Keratinocyte (primary cell): ENCODE data around the gene KCNT2. TPM values are rescaled to one million over a fixed set of nuclear protein-coding genes. Genes with fewer than 3 reads are reported as not detected.

Experiments
- DNase-seq: peaks from one replicate; pipeline ENCODE4 v3.0.0-alpha.2; 2011; ENCODE audit warnings: low read depth, missing footprints, low spot score
- FAIRE-seq: peaks from 2 replicates; lab custom pipeline; 2011; peaks lifted over from hg19 to GRCh38; lab: Jason Lieb, UNC
- H2AFZ ChIP-seq: 2 replicates; pipeline ENCODE4 v1.6.0; 2012; ENCODE audit warnings: low read length, control low read depth, inconsistent platforms; ENCODE audit not compliant: control insufficient read depth
- H3K27ac ChIP-seq: 2 replicates; pipeline ENCODE4 v1.5.1; 2011; ENCODE audit warnings: low read length; ENCODE audit not compliant: control insufficient read depth, insufficient read depth
- H3K27me3 ChIP-seq: 3 replicates; pipeline ENCODE4 v1.6.0; 2011; ENCODE audit warnings: low read length; ENCODE audit not compliant: control insufficient read depth, insufficient read depth; ENCODE audit errors: extremely low read depth
- H3K36me3 ChIP-seq, 2 experiments: 2 replicates in 1 of 2; 3 replicates in 1 of 2; pipeline ENCODE4 v1.5.1; 2011; ENCODE audit warnings: low read length in 2 of 2, mild to moderate bottlenecking in 1 of 2; ENCODE audit not compliant: control insufficient read depth in 2 of 2, insufficient read depth in 2 of 2; ENCODE audit errors: extremely low read depth in 1 of 2
- H3K4me1 ChIP-seq: 3 replicates; pipeline ENCODE4 v1.5.1; 2011; ENCODE audit warnings: low read length; ENCODE audit not compliant: control insufficient read depth, insufficient read depth; ENCODE audit errors: extremely low read depth
- H3K4me2 ChIP-seq: 3 replicates; pipeline ENCODE4 v1.6.0; 2011; ENCODE audit warnings: low read depth, low read length; ENCODE audit not compliant: control insufficient read depth, insufficient read depth; ENCODE audit errors: extremely low read depth
- H3K4me3 ChIP-seq, 3 experiments: fragments of 200-600 bp in 1 of 3; sonication (generic) in 1 of 3; 2 replicates in 2 of 3; 3 replicates in 1 of 3; pipeline ENCODE4 v1.5.1; 2011 to 2016; ENCODE audit warnings: low read length in 3 of 3, mild to moderate bottlenecking in 3 of 3, control low read depth in 2 of 3, inconsistent platforms in 1 of 3, low read depth in 1 of 3, mixed read lengths in 1 of 3, mixed run types in 1 of 3, moderate library complexity in 1 of 3; ENCODE audit not compliant: control insufficient read depth in 2 of 3, insufficient read depth in 2 of 3; ENCODE audit errors: extremely low read depth in 1 of 3
- H3K79me2 ChIP-seq: 2 replicates; pipeline ENCODE4 v1.6.0; 2012; ENCODE audit warnings: low read length; ENCODE audit not compliant: control insufficient read depth, insufficient read depth
- H3K9ac ChIP-seq: 3 replicates; pipeline ENCODE4 v1.6.0; 2011; ENCODE audit warnings: low read length; ENCODE audit not compliant: control insufficient read depth, insufficient read depth; ENCODE audit errors: extremely low read depth
- H3K9me1 ChIP-seq: 3 replicates; pipeline ENCODE4 v1.6.0; 2011; ENCODE audit warnings: low read length; ENCODE audit not compliant: control insufficient read depth, insufficient read depth; ENCODE audit errors: extremely low read depth
- H3K9me3 ChIP-seq: 2 replicates; pipeline ENCODE4 v1.5.1; 2012; ENCODE audit warnings: low read depth, low read length; ENCODE audit not compliant: control insufficient read depth
- H4K20me1 ChIP-seq: 3 replicates; pipeline ENCODE4 v1.6.0; 2011; ENCODE audit warnings: low read length; ENCODE audit not compliant: control insufficient read depth, insufficient read depth; ENCODE audit errors: extremely low read depth
- CTCF ChIP-seq, 3 experiments: IDR thresholded peaks in 1 of 3; conservative IDR thresholded peaks in 1 of 3; optimal IDR thresholded peaks in 1 of 3; 2 replicates in 2 of 3; 3 replicates in 1 of 3; pipeline versions ENCODE3 to v1.5.1; 2011; ENCODE audit warnings: low read length in 3 of 3, mild to moderate bottlenecking in 3 of 3, moderate library complexity in 2 of 3, control low read depth in 1 of 3, inconsistent platforms in 1 of 3; ENCODE audit not compliant: insufficient read depth in 2 of 3; ENCODE audit errors: extremely low read depth in 1 of 3
- EZH2 ChIP-seq: IDR thresholded peaks from one replicate; pipeline ENCODE4 v1.6.1; 2012; ENCODE audit warnings: inconsistent platforms, mild to moderate bottlenecking, low read length, moderate library complexity
- dilution Hi-C: fragments of 300-500 bp; cut with MboI; formaldehyde crosslinking; loops from one replicate; pipeline ENCODE4 v1.7.0; 2020; ENCODE audit warnings: low sequenced_read_pairs; ENCODE audit not compliant: extremely low pct_ligation_motif_present
- polyA plus RNA-seq, 5 experiments: library from polyadenylated mRNA; depleted of rRNA in 3 of 5; stranded (reverse) in 3 of 5; stranded (forward) in 1 of 5; unstranded in 1 of 5; fragments of >200 nt; gene quantifications; 1 replicate in 1 of 5; 2 replicates in 3 of 5; 3 replicates in 1 of 5; pipeline versions ENCODE4 v1.2.1 to v1.2.3, GENCODE V29; 2011 to 2012; ENCODE audit warnings: missing spikeins in 2 of 5, low read depth in 1 of 5, low replicate concordance in 1 of 5

The KCNT2 gene
- polyA plus RNA-seq, 1 donor (not counting 4 experiments of a cell fraction or from before 2014, with no cell fraction given): not detected

GRCh38 chr1:196381544-196381943 lies 226.7 kb downstream of the KCNT2 start:
- Histone ChIP-seq H3K4me2 (no peak overlapping the region), H3K9ac (no peak overlapping the region), H3K4me3 (no peak overlapping the region), H4K20me1 (no peaks in the 10 kb centered on the region), H3K27ac (no peak overlapping the region), H3K27me3 (no peaks in the 10 kb centered on the region), H3K9me1 (no peaks in the 10 kb centered on the region), H3K36me3 (no peaks in the 10 kb centered on the region), H3K9me3 (no peaks in the 10 kb centered on the region), H3K79me2 (no peaks in the 10 kb centered on the region), H3K4me1 (no peaks in the 10 kb centered on the region), H2AFZ (no peak overlapping the region)
- DNase-seq: no peak
- dilution Hi-C loops: no loop called here
- FAIRE-seq: no peak
- TF ChIP-seq EZH2 (no peak), CTCF (optimal IDR thresholded peaks at IDR 0.05 in 1 of 3, IDR thresholded peaks at IDR 0.05 in 1 of 3, conservative IDR thresholded peaks at IDR 0.05 in 1 of 3; ENCODE audit: extremely low read depth in 1 of 3, insufficient read depth in 2 of 3, low read length in 3 of 3) (no peak)

GRCh38 chr1:196380316-196380715 lies 227.9 kb downstream of the KCNT2 start:
- no peak for FAIRE-seq
- no peak overlapping the region for H3K4me3 ChIP-seq
- no peaks in the 10 kb centered on the region for H3K36me3 ChIP-seq
- H3K9me3 ChIP-seq: no peaks in the 10 kb centered on the region
- no peak overlapping the region for H3K4me2 ChIP-seq
- DNase-seq: no peak
- H3K27me3 ChIP-seq: no peaks in the 10 kb centered on the region
- dilution Hi-C loops: no loop called here
- no peaks in the 10 kb centered on the region for H4K20me1 ChIP-seq
- no peak overlapping the region for H3K27ac ChIP-seq
- TF ChIP-seq EZH2 (no peak), CTCF (optimal IDR thresholded peaks at IDR 0.05 in 1 of 3, IDR thresholded peaks at IDR 0.05 in 1 of 3, conservative IDR thresholded peaks at IDR 0.05 in 1 of 3; ENCODE audit: extremely low read depth in 1 of 3, insufficient read depth in 2 of 3, low read length in 3 of 3) (no peak)
- no peaks in the 10 kb centered on the region for H3K4me1 ChIP-seq
- no peak overlapping the region for H2AFZ ChIP-seq
- H3K9ac ChIP-seq: no peak overlapping the region
- H3K9me1 ChIP-seq: no peaks in the 10 kb centered on the region
- H3K79me2 ChIP-seq: no peaks in the 10 kb centered on the region
